NOMO-1 treated with dmso at 0.1 percent for 144 hours (cell line): ENCODE results near the gene FCHO1.

Experiments used
- DNase-seq: peaks from one replicate; lab custom pipeline; 2025; ENCODE audit not compliant: unreplicated experiment; lab: John Stamatoyannopoulos, UW

The FCHO1 gene

DNA sequence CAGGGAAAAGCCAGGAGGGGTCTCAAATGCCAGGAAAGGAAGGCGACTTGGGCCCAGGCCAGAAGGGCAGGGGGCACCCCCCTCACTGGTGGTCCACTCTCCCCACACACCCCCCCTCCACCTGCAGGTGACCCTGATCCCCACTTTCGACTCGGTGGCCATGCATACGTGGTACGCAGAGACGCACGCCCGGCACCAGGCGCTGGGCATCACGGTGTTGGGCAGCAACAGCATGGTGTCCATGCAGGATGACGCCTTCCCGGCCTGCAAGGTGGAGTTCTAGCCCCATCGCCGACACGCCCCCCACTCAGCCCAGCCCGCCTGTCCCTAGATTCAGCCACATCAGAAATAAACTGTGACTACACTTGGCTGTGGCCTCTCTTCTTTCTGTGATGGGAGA is 17.1 kb upstream of the FCHO1 start:
- no peak for DNase-seq

DNA sequence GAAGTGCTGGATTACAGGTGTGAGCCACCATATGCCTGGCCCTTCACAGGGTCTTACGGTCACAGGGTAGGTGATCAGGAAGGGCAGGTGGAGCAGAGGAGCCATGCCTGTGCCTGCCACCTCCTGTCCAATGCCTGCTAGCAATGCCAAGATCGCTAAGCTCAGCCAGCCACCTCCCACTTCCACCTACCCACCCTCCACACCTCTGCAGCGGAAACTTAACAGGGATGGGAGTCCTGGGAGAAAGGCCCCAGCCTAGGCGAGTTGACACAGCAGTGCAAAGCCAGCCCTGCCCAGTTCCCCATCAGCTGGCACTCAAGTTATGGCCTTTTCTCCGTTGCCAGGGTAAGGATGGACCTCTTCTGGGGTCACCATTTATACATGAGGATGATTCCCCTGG is 15.9 kb upstream of the FCHO1 start:
- no peak for DNase-seq

GRCh38 chr19:17737690-17738153 is 13.6 kb upstream of the FCHO1 start:
- DNase-seq = no peak

DNA sequence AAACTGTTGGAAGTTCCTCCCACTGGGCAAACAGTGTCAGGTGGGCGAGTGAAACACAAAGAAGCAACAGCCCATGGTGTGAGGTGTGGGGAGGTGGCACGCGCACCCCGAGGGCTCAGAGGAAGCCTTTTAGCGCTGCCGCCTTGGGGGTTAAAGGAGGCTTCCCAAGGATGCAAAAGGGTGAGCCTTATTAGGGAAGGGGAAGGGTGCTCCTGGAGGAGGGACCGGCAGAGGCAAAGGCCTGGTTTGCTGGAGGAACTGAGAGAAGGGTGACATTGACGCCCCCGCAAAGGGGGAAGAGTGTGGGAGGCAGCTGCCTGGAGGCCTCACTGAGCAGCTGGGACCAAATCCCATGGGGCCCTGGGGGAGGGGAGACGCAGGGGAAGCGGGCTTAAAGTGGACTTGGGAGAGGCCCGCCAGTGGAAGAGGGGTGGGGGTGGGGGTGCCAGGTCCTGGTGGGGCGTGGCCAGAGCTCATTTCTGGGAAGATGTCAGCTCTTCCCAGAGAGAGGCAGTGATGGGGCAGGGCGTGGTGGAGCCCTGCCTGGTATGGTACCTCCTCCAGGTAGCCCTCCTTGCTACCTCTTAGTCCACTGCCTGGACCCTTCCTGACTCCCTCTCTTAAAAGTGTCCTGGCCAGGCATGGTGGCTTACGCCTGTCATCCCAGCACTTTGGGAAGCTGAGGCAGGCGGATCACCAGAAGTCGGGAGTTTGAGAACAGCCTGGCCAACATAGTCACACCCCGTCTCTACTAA is 12.0 kb upstream of the FCHO1 start:
- no peak for DNase-seq

- no peak for DNase-seq
Observed at GRCh38 chr19:17741456-17741855, 9.8 kb upstream of the FCHO1 start.

GRCh38 chr19:17743874-17744580 is 7.2 kb upstream of the FCHO1 start:
- no peak for DNase-seq

- peak; percentile 91 for DNase-seq
Observed at GRCh38 chr19:17747205-17748098, 3.8 kb upstream of the FCHO1 start.

DNA sequence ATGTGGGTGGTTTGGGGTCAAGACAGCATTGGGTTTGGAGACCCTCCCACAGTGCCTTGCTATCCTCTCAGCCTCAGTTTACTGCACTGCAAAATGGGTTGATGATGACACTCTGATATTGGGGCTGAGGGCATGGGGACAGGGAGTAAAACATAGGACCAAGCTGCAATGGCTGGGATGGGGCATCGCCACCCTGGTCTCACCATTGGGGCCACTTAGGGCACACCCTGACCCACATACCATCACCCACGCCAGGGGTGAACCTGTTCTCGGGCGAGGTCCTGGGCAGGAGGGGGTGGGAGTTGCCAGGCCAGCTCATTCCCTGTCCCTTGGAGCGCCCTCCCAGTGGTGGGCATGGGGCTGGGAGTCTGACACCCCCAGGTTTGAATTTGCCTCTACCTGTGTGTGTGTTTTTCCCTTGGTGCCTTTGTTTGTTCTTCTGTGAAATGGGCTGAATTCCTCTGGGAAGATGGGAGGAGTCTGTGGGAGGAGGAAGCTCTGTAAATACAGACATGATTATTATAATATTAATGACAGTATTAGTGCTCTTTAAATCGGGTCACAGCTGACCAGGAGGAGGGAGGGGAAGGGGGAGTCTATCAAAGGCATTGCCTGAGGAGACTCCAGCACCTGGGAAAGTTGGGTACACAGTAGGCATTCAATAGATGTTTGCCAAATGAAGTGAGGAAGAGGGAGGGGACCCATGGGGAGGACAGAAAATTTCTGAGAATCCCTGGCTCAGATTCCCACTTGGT is 2.2 kb upstream of the FCHO1 start:
- no peak for DNase-seq

- DNase-seq = no peak
Observed at GRCh38 chr19:17749912-17750317, 1.4 kb upstream of the FCHO1 start.

- no peak for DNase-seq
Observed at GRCh38 chr19:17751912-17752273, 616 bp downstream of the FCHO1 start.

DNA sequence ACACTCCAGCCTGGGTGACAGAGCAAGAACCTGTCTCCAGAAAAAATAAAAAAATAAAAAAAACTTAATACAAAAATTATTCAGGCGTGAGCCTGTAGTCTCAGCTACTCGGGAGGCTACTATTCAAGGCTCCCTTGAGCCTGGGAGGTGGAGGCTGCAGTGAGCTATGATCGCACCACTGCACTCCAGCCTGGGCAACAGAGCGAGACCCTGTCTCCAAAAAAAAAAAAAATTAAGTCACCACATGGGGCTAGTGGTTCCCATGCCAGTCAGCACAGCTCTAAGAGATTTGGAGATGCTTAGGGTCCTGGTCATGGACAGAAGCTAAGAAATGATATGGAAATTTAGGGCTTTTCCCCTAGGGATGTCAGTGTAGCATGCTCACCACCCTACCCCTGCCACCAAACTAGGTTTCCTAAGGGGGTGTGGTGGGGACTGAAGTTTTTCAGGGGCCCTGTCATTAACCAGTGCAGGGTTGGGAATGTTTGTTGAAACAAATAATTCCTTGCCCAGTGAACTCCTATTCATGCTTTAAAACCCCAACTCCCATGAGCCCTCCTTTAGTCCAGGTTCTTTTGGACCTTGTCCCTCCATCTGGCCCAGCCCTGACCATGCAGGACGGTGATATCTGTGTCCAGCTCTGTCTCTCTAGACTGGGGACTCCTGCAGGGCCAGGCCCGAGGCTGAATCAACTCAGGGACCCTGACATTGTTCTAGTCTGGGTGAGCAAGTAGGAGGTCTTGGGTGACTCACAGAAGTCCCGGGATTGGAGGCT is 1.8 kb downstream of the FCHO1 start:
- no peak for DNase-seq

DNA sequence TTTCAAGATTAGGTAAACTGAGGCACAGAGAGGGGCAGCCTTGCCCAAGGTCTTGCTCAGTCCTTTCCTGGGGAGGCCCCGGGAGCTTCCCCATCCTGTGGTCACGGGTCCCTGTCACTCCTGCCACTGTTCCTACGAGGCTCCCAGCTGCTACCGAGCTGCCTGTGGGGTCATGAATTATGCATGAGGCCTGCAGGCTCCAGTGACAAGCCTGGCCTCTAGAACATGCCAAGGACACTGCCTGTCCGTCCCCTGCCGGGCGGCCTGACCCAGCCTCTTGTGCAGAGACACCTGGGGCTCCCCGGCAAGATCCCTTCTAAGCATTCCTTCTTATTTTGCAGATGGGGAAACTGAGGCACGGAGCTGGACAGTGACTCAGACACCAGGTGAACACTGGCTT is 2.7 kb downstream of the FCHO1 start:
- DNase-seq = no peak

- peak; percentile 39 for DNase-seq
Observed at GRCh38 chr19:17754634-17755442, 3.6 kb downstream of the FCHO1 start.

DNA sequence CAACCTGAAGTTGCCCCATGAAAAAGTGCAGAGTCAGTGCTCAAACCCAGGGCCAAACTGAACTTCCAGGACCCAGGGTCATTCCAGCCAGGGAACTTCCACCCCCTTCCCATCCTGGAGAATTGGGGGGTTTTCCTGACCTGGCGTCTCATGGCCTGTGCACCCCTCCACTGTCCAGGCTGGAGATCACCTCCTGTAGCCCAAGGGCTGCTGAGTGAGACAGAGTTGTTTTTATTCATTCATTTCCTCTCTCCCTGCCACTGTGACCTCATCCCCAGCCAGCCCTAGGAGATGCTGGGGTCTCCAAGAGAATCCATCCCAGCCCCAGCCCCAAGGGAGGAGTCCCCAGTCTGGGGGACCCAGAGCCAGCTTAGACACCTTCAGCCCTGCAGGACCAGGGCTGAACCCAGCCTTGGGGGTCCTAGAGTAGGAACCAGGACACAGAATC is 4.2 kb downstream of the FCHO1 start:
- no peak for DNase-seq

GRCh38 chr19:17755977-17756670 is 4.8 kb downstream of the FCHO1 start:
- no peak for DNase-seq

DNA sequence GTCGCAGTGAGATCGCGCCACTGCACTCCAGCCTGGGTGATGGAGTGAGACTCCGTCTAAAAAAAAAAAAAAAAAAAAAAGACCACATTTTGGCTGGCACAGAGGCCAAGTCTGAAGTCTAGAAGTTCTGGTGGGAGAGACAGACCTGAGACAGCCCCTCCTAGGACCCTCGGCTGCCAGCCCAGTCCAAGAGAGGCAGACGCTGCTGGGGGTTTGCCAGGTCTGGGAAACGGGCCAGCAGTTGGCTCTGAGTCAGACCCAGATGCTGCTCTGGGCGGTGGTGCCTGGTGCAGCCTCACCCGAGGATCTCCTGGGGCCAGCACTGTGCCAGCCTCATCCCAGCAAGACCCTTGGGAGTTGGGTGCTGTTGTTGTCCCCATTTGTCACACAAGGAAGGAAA is 5.8 kb downstream of the FCHO1 start:
- DNase-seq = no peak

- no peak for DNase-seq
Observed at GRCh38 chr19:17758515-17758914, 7.2 kb downstream of the FCHO1 start.

DNA sequence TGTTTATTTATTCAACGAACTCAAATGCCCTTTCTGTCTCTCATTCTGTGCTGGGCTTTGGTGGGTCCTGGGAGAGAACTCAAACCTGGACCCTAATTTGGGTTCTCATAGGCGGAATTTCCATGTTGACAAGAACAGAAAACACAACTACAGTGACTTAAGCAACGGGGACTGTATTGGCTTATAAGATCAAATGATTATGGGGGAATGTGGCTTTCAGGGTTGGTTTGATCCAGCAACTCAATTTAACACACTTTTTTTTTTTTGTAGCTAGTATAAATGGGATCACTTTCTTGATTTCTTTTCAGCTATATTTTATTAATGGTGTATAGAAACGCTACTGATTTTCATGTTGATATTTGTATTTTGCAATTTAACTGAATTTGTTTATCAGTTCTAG is 9.9 kb downstream of the FCHO1 start:
- no peak for DNase-seq
